ENCODE data around the gene RNF19B. TPM values are rescaled to one million over a fixed set of nuclear protein-coding genes. Genes with fewer than 3 reads are reported as not detected.

Gene RNF19B
- total and polyA plus RNA-seq, 10 of the 15 experiments (the other 5 are each of a cell fraction or from before 2014, with no cell fraction given) = 2.8 to 32.6 (median 16.6) TPM

- TF ChIP-seq CEBPZ (IDR thresholded peaks at IDR 0.05; ENCODE audit: low read depth, low read length) (no peak), SIN3A (IDR thresholded peaks at IDR 0.05; ENCODE audit: low read depth, low read length) (no peak), ZNF622 (IDR thresholded peaks at IDR 0.05) (no peak), PBX3 (IDR thresholded peaks at IDR 0.05; ENCODE audit: insufficient replicate concordance, low read depth, low read length) (no peak), RUNX3 (IDR thresholded peaks at IDR 0.05; ENCODE audit: low read length) (peak; percentile 97), EZH2 (IDR thresholded peaks at IDR 0.05; ENCODE audit: borderline replicate concordance, control insufficient read depth, low read depth, low read length) (no peak), E2F8 (IDR thresholded peaks at IDR 0.05; ENCODE audit: low read depth, partially characterized antibody) (no peak), NFIC (IDR thresholded peaks at IDR 0.05; ENCODE audit: low read depth, low read length) (peak; percentile 51; the same call in 1 of the 2 replicates), NBN (IDR thresholded peaks at IDR 0.05) (no peak), ZBTB40 (IDR thresholded peaks at IDR 0.05; ENCODE audit: borderline replicate concordance) (no peak), GATAD2B (conservative IDR thresholded peaks at IDR 0.05; ENCODE audit: low read depth) (no peak), MTA2 (IDR thresholded peaks at IDR 0.05; ENCODE audit: low read depth) (peak; percentile 62), HDAC2 (IDR thresholded peaks at IDR 0.05) (no peak), RELB (IDR thresholded peaks at IDR 0.05; ENCODE audit: low read depth) (peak; percentile 64; the same call in 1 of the 2 replicates)
Measured at GRCh38 chr1:32962248-32962896, 2.2 kb downstream of the RNF19B start (continued).
